22Rv1 (cell line): ENCODE data around the gene LIPG.
"Not testable (repeated sequence)": the region's sequence is repeated elsewhere in the genome, so short reads cannot be mapped to it uniquely, and the experiment has no call there.

Experiments
- H3K27ac ChIP-seq: fragments of 450-650 bp; 2 replicates; pipeline ENCODE4 v1.5.1; 2017
- ZFX ChIP-seq: fragments of 450-650 bp; IDR thresholded peaks from 2 replicates; pipeline ENCODE4 v1.6.1; 2017; ENCODE audit warnings: antibody characterized with exemption, borderline replicate concordance
- TF ChIP-seq, protein P1 (sequence below): fragments of 450-650 bp; IDR thresholded peaks from 2 replicates; pipeline ENCODE4 v1.5.1; 2017; ENCODE audit warnings: mild to moderate bottlenecking

LIPG gene

DNA sequence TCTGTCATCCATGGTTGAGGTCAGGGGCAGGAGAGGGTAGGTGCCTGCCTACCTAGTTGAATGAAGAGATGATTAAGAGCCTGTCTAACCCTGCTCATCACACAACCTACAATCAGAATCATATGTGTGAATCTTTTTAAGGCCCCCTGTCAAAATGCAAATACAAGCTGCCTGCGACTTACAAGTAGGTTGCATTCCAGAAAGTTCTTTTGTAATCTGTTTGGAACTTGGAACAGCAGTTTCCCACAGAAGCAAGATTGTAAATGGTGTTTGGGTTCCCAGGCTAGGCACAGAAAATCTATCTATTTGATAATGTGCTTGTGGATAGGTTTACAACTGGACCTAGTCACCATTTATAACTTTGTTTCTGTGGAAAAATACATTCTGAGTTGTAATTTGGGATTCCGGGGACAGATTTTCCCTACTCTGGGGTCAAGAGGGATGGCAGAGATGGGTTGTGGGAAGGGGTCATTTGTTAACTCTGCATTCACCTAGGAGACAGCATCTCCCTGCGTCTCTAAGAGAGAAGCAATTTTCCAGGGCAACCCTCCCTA lies 4.4 kb downstream of the LIPG start:
- no peak overlapping the region for H3K27ac ChIP-seq
- TF ChIP-seq, protein P1, sequence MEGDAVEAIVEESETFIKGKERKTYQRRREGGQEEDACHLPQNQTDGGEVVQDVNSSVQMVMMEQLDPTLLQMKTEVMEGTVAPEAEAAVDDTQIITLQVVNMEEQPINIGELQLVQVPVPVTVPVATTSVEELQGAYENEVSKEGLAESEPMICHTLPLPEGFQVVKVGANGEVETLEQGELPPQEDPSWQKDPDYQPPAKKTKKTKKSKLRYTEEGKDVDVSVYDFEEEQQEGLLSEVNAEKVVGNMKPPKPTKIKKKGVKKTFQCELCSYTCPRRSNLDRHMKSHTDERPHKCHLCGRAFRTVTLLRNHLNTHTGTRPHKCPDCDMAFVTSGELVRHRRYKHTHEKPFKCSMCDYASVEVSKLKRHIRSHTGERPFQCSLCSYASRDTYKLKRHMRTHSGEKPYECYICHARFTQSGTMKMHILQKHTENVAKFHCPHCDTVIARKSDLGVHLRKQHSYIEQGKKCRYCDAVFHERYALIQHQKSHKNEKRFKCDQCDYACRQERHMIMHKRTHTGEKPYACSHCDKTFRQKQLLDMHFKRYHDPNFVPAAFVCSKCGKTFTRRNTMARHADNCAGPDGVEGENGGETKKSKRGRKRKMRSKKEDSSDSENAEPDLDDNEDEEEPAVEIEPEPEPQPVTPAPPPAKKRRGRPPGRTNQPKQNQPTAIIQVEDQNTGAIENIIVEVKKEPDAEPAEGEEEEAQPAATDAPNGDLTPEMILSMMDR = no peak
- TF ChIP-seq ZFX = no peak

DNA sequence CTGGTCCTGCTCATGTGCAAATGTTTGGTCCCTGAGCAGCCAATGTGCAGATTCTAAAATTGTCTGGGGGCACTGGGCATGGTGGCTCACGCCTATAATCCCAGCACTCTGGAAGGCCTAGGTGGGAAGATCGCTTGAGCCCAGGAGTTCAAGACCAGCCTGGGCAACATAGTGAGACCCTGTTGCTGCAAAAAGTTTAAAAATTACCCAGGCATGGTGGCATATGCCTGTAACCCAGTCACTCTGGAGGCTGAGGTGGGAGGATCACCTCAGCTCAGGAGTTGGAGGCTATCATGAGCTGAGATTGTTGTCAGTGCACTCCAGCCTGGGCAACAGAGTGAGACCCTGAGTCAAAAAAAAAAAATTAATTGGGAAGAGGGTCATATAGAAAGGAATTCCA lies 5.1 kb downstream of the LIPG start:
- no peak for TF ChIP-seq ZFX
- TF ChIP-seq, protein P1 = no peak

DNA sequence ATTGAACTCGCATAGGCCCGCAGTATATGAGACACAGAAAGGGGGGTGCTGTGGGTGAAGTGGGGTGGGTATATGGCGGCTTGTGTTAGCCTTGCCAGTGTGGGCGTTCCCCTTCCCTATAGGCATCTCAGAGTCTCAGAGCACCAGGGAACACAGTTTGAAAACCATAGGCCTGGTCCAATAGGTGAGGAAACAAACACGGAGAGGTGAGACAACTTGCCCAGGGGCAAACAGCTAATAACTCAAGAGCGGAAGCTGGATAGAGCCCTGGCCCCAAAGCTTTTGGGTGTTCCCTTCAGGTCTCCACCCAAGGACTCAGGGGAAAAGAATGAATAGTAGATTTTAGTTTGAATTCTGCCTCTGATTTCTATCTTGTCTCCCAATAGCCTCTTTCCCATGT lies 7.9 kb downstream of the LIPG start:
- H3K27ac ChIP-seq = no peak overlapping the region
- TF ChIP-seq, protein P1 = no peak
- no peak for TF ChIP-seq ZFX

More for the DNA sequence above, 5.1 kb downstream of the LIPG start:
- no peak overlapping the region for H3K27ac ChIP-seq

DNA sequence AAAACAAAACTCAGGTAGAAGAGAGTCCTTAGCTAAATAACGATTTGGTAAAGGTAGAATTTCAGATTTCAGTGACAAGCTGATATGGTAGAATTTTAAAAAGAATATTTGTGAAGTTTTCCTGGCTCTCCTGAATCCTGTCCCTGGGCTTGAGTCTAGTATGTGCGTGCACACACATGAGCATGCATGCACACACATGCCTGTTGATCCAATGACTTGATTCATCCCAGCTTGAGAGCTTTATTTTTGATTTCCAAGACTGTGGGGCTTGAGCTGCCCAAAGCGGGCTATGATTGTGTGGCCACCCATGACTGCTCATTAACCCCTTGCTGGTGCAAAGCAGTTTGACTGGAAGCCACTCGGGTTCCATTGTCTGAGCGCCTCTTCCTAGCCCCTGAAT lies 9.0 kb downstream of the LIPG start:
- TF ChIP-seq ZFX = no peak
- TF ChIP-seq, protein P1 = no peak
- no peak overlapping the region for H3K27ac ChIP-seq

DNA sequence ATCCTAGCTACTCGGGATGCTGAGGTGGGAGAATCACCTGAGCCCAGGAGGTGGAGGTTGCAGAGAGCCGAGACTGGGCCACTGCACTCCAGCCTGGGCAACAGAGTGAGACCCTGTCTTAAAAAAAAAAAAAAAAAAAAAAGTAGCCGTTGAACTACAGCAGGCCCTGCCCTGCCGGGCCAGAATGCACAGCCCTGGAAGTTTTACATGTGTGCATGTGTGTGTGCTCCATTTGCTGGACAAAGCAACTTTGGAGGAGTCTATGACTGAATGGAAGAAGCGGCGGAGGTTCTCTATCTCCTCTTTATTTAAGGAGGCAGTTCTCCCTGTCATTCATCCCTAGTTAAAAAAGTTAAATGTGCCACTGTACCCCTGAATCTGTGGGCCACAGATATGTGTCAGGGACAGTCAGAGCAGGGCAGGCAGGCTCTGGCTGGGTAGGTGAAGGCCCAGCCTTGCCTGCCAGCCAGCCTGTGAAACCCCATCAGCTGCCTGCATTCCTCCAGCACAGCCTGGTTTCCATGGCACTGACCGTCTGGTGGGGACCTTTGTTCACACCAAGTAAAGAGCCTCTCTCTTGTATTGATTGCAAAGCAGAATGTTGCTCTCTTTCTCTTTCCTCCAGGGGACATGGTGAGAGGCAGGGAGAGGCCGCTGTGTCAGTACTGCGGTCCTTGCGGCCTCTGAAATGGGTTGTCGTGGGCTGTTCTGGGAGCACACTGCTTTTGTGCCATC lies 10.9 kb downstream of the LIPG start:
- H3K27ac ChIP-seq = no peak overlapping the region
- TF ChIP-seq, protein P1 = no peak
- TF ChIP-seq ZFX = no peak

DNA sequence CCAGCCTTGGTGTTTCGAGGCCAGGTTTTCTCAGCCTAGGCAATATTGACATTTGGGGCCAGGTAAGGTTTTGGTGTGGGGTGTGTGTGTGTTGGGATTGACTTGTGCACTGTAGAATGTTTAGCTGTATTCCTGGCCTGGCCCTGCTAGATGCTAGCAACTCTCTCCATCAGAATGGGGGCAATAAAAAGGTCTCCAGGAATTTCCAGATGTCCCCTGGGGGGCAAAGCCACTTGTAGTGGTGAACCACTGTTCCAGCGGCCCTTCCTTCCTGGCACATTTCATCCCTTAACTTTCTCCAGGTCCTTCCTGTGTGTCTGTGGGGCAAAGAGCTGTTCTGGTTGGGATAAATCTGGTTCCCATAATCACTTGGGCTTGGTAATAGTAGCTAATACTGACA lies 12.0 kb downstream of the LIPG start:
- H3K27ac ChIP-seq = no peak overlapping the region
- no peak for TF ChIP-seq ZFX

DNA sequence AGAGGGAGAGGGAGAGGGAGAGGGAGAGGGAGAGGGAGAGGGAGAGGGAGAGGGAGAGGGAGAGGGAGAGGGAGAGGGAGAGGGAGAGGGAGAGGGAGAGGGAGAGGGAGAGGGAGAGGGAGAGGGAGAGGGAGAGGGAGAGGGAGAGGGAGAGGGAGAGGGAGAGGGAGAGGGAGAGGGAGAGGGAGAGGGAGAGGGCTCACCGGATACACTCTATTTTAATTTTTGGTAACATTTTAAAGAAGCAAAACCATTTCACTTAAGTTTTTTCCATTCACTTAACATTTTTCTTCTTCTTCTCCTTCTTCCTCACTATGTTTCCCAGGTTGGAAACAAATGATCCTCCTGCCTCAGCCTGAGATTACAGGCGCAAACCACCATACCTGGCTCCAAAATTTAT lies 17.2 kb downstream of the LIPG start:
- not testable (repeated sequence) for H3K27ac ChIP-seq

DNA sequence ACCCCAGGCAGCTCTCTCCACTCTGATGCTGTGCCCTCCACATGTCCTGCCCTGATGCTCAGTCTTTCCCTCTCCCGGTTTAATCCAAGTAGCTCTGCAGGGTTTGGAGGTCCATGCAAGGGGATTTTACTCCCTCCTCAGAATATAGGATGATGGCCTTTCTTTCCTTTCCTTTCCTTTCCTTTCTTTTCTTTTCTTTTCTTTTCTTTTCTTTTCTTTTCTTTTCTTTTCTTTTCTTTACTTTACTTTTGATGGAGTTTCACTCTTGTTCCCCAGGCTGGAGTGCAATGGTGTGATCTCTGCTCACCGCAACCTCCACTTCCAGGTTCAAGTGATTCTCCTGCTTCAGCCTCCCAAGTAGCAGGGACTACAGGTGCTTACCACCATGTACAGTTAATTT lies 17.7 kb downstream of the LIPG start:
- H3K27ac ChIP-seq = not testable (repeated sequence)

DNA sequence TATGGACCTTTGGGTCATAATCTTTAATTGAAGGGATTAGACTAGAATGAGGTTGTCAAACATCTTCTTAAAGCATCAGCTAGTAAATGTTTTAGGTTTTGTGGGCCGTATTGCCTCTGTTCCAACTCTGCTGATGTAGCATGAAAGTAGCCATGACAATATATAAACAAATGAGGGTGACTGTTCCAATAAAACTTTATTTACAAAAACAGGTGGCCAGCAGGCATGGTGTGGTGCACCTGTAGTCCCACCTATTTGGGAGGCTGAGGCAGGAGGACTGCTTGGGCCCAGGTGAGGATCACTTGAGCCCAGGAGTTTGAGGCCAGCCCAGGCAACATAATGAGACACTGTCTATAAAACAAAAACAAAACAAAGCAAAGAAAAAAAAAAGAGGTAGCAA lies 18.4 kb downstream of the LIPG start:
- no peak for TF ChIP-seq ZFX
- TF ChIP-seq, protein P1 = no peak
- H3K27ac ChIP-seq = no peak overlapping the region
